HEK293 (cell line): ENCODE data around the gene ABHD4.

Experiments used
- CTCF ChIA-PET: fragments of 350-600 bp; formaldehyde crosslinking; extraction: SDS; loops from one replicate; lab custom pipeline; 2021; ENCODE audit warnings: antibody characterized with exemption; lab: Yijun Ruan, JAX
- POLR2A ChIA-PET: fragments of 300-600 bp; formaldehyde crosslinking; extraction: SDS; loops from one replicate; lab custom pipeline; 2020; ENCODE audit warnings: antibody characterized with exemption, inconsistent platforms; lab: Yijun Ruan, JAX
- H3K27ac ChIP-seq: fragments of 200-500 bp; sonication (Bioruptor generic); 2 replicates; pipeline ENCODE4 v1.5.1; 2014; ENCODE audit warnings: low read depth, low read length, control low read depth, inconsistent platforms; ENCODE audit errors: extremely low read depth
- H3K36me3 ChIP-seq, 2 experiments: fragments of 200-500 bp in 1 of 2; sonication (Bioruptor generic) in 1 of 2; 1 replicate in 1 of 2; 2 replicates in 1 of 2; pipeline ENCODE4 v1.5.1; 2014 to 2017; ENCODE audit warnings: inconsistent platforms in 2 of 2, low read length in 2 of 2; ENCODE audit not compliant: control insufficient read depth in 2 of 2, insufficient read depth in 1 of 2
- H3K4me1 ChIP-seq: fragments of 200-500 bp; sonication (Bioruptor generic); 2 replicates; pipeline ENCODE4 v1.5.1; 2014; ENCODE audit warnings: mild to moderate bottlenecking, low read length, inconsistent platforms; ENCODE audit not compliant: control insufficient read depth, insufficient read depth
- H3K4me3 ChIP-seq: 2 replicates; pipeline ENCODE4 v1.5.1; 2011; ENCODE audit warnings: low read depth, mild to moderate bottlenecking, control low read depth, low read length, moderate library complexity
- H3K9me3 ChIP-seq: fragments of 200-500 bp; sonication (Bioruptor generic); 2 replicates; pipeline ENCODE4 v1.5.1; 2014; ENCODE audit warnings: low read depth, low read length, inconsistent platforms; ENCODE audit not compliant: control insufficient read depth, insufficient read depth
- BCL11B ChIP-seq: fragments of 450-650 bp; formaldehyde crosslinking; IDR thresholded peaks from 2 replicates; pipeline ENCODE4 v1.5.1; 2016; ENCODE audit warnings: low read depth, missing biosample characterization, missing genetic modification characterization
- CTCF ChIP-seq: fragments of 450-650 bp; formaldehyde crosslinking; IDR thresholded peaks from 2 replicates; pipeline ENCODE4 v1.5.1; 2016; ENCODE audit warnings: missing biosample characterization, missing genetic modification characterization
- RBAK ChIP-seq: fragments of 450-650 bp; formaldehyde crosslinking; IDR thresholded peaks from 2 replicates; pipeline ENCODE4 v1.5.1; 2016; ENCODE audit warnings: missing biosample characterization, missing genetic modification characterization
- SP2 ChIP-seq: fragments of 450-650 bp; formaldehyde crosslinking; IDR thresholded peaks from 2 replicates; pipeline ENCODE4 v1.5.1; 2016; ENCODE audit warnings: missing biosample characterization, missing genetic modification characterization
- SP3 ChIP-seq: fragments of 450-650 bp; formaldehyde crosslinking; IDR thresholded peaks from 2 replicates; pipeline ENCODE4 v1.5.1; 2016; ENCODE audit warnings: missing biosample characterization, missing genetic modification characterization
- ZBTB17 ChIP-seq: fragments of 450-650 bp; formaldehyde crosslinking; IDR thresholded peaks from 2 replicates; pipeline ENCODE4 v1.5.1; 2016; ENCODE audit warnings: missing biosample characterization, missing genetic modification characterization
- ZBTB8A ChIP-seq: fragments of 450-650 bp; formaldehyde crosslinking; IDR thresholded peaks from 2 replicates; pipeline ENCODE4 v1.5.1; 2016; ENCODE audit warnings: missing biosample characterization, missing genetic modification characterization
- ZNF19 ChIP-seq: fragments of 450-650 bp; formaldehyde crosslinking; IDR thresholded peaks from 2 replicates; pipeline ENCODE4; 2016; ENCODE audit warnings: missing biosample characterization, missing genetic modification characterization, low read depth
- ZNF214 ChIP-seq: fragments of 450-650 bp; formaldehyde crosslinking; IDR thresholded peaks from 2 replicates; pipeline ENCODE4 v1.5.1; 2017; ENCODE audit warnings: missing biosample characterization, mild to moderate bottlenecking, missing genetic modification characterization, borderline replicate concordance
- ZNF23 ChIP-seq: fragments of 450-650 bp; formaldehyde crosslinking; IDR thresholded peaks from 2 replicates; pipeline ENCODE4 v1.5.1; 2016; ENCODE audit warnings: missing biosample characterization, missing genetic modification characterization, borderline replicate concordance
- ZNF266 ChIP-seq: fragments of 450-650 bp; formaldehyde crosslinking; IDR thresholded peaks from 2 replicates; pipeline ENCODE4 v1.5.1; 2016; ENCODE audit warnings: missing biosample characterization, missing genetic modification characterization, low read depth
- ZNF341 ChIP-seq: fragments of 450-650 bp; formaldehyde crosslinking; IDR thresholded peaks from 2 replicates; pipeline ENCODE4; 2016; ENCODE audit warnings: low read depth, missing biosample characterization, missing genetic modification characterization
- ZNF394 ChIP-seq: fragments of 450-650 bp; formaldehyde crosslinking; IDR thresholded peaks from 2 replicates; pipeline ENCODE4 v1.5.1; 2016; ENCODE audit warnings: missing biosample characterization, missing genetic modification characterization, mild to moderate bottlenecking, moderate library complexity, borderline replicate concordance
- ZNF433 ChIP-seq: fragments of 450-650 bp; formaldehyde crosslinking; IDR thresholded peaks from 2 replicates; pipeline ENCODE4 v1.5.1; 2016; ENCODE audit warnings: missing biosample characterization, missing genetic modification characterization, low read depth
- ZNF544 ChIP-seq: fragments of 450-650 bp; formaldehyde crosslinking; IDR thresholded peaks from 2 replicates; pipeline ENCODE4 v1.5.0; 2017; ENCODE audit warnings: missing biosample characterization, missing genetic modification characterization
- ZNF558 ChIP-seq: fragments of 450-650 bp; formaldehyde crosslinking; IDR thresholded peaks from 2 replicates; pipeline ENCODE4 v1.5.1; 2016; ENCODE audit warnings: missing biosample characterization, missing genetic modification characterization
- ZNF830 ChIP-seq: fragments of 450-650 bp; IDR thresholded peaks from 2 replicates; pipeline ENCODE4 v1.5.0; 2018; ENCODE audit warnings: missing biosample characterization, missing genetic modification characterization, low read depth, mild to moderate bottlenecking, moderate library complexity
- TF ChIP-seq, protein P1 (sequence below): fragments of 450-650 bp; formaldehyde crosslinking; IDR thresholded peaks from 2 replicates; pipeline ENCODE4 v1.5.1; 2016; ENCODE audit warnings: missing biosample characterization, missing genetic modification characterization
- TF ChIP-seq, protein P2 (sequence below): fragments of 450-650 bp; formaldehyde crosslinking; conservative IDR thresholded peaks from 2 replicates; pipeline ENCODE4 v1.5.1; 2016; ENCODE audit warnings: low read depth, missing biosample characterization, missing genetic modification characterization
- TF ChIP-seq, protein P3 (sequence below): fragments of 450-650 bp; formaldehyde crosslinking; IDR thresholded peaks from 2 replicates; pipeline ENCODE4 v1.5.1; 2016; ENCODE audit warnings: missing biosample characterization, missing genetic modification characterization
- TF ChIP-seq, protein P4 (sequence below): fragments of 450-650 bp; formaldehyde crosslinking; conservative IDR thresholded peaks from 2 replicates; pipeline ENCODE4 v1.5.1; 2016; ENCODE audit warnings: low read depth, missing biosample characterization, missing genetic modification characterization
- TF ChIP-seq, protein P5 (sequence below): fragments of 450-650 bp; formaldehyde crosslinking; IDR thresholded peaks from 2 replicates; pipeline ENCODE4 v1.5.1; 2016; ENCODE audit warnings: missing biosample characterization, missing genetic modification characterization

ABHD4 gene

DNA sequence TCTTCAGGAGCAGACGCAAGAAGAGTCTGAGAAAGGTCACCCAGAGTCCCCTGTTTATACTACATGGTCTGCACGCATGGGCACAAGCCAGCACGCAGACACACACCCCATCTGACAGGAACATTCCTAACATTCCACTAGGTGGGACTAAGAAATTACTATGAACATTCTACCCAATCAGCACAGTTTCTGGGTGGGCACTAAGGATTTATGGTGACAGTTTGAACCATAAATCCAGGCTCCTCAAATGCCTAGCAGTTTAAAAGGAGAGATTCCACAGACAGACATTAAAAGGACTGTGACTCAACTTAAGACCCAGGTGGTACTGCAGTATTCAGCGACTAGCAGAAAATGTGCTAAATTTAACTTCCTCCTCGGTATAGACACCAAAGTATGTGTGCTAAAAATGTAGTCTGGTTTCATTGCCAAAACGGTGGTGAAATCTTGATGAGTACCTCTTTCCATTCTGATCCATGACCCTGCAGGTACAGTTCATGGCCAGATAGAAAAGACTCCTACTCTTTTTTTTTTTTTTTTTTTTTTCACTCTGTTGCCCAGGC is 16.2 kb downstream of the ABHD4 start:
- CTCF ChIA-PET = interaction anchor here (1.1 to 1.4 kb wide), 2 partner anchors 15 to 39 kb away, joined by 3 to 4 read pairs; no protein-coding TSS in a partner anchor
- Histone ChIP-seq H3K9me3 (no peaks in the 10 kb centered on the region), H3K4me3 (no peak overlapping the region), H3K27ac (no peak overlapping the region), H3K4me1 (0 out of 2 replicates have a peak, but pooled peaks cover 2% of the 10 kb centered on the region), H3K36me3 (peaks cover 0 to 32% of the 10 kb centered on the region in 2 experiments; a peak in 1 of 3 replicates)
- POLR2A ChIA-PET = interaction anchor here (1.4 kb wide), 2 partner anchors 11 to 153 kb away, joined by 3 to 4 read pairs; partner anchors contain the start of gene OXA1L
- TF ChIP-seq ZNF19 (tag by site-specific recombination) (no peak), ZNF266 (no peak), ZNF558 (no peak), ZBTB8A (tag by site-specific recombination) (no peak), RBAK (tag by site-specific recombination) (no peak), ZBTB17 (tag by site-specific recombination) (0 out of 2 replicates have a peak, but pooled peaks have one; percentile 29), ZNF214 (tag by site-specific recombination) (no peak), ZNF830 (tag by site-specific recombination) (no peak), BCL11B (no peak), ZNF394 (tag by site-specific recombination) (no peak), ZNF433 (tag by site-specific recombination) (no peak), ZNF544 (tag by site-specific recombination) (no peak), CTCF (no peak), SP3 (tag by site-specific recombination) (peak; percentile 45; the same call in 1 of the 2 replicates), ZNF341 (tag by site-specific recombination) (no peak), ZNF23 (tag by site-specific recombination) (no peak), SP2 (tag by site-specific recombination) (peak; percentile 72)
- TF ChIP-seq, protein P1, sequence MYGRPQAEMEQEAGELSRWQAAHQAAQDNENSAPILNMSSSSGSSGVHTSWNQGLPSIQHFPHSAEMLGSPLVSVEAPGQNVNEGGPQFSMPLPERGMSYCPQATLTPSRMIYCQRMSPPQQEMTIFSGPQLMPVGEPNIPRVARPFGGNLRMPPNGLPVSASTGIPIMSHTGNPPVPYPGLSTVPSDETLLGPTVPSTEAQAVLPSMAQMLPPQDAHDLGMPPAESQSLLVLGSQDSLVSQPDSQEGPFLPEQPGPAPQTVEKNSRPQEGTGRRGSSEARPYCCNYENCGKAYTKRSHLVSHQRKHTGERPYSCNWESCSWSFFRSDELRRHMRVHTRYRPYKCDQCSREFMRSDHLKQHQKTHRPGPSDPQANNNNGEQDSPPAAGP = peak; percentile 27; the same call in 1 of the 2 replicates
- TF ChIP-seq, protein P2, sequence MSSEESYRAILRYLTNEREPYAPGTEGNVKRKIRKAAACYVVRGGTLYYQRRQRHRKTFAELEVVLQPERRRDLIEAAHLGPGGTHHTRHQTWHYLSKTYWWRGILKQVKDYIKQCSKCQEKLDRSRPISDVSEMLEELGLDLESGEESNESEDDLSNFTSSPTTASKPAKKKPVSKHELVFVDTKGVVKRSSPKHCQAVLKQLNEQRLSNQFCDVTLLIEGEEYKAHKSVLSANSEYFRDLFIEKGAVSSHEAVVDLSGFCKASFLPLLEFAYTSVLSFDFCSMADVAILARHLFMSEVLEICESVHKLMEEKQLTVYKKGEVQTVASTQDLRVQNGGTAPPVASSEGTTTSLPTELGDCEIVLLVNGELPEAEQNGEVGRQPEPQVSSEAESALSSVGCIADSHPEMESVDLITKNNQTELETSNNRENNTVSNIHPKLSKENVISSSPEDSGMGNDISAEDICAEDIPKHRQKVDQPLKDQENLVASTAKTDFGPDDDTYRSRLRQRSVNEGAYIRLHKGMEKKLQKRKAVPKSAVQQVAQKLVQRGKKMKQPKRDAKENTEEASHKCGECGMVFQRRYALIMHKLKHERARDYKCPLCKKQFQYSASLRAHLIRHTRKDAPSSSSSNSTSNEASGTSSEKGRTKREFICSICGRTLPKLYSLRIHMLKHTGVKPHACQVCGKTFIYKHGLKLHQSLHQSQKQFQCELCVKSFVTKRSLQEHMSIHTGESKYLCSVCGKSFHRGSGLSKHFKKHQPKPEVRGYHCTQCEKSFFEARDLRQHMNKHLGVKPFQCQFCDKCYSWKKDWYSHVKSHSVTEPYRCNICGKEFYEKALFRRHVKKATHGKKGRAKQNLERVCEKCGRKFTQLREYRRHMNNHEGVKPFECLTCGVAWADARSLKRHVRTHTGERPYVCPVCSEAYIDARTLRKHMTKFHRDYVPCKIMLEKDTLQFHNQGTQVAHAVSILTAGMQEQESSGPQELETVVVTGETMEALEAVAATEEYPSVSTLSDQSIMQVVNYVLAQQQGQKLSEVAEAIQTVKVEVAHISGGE = no peak
- TF ChIP-seq, protein P3, sequence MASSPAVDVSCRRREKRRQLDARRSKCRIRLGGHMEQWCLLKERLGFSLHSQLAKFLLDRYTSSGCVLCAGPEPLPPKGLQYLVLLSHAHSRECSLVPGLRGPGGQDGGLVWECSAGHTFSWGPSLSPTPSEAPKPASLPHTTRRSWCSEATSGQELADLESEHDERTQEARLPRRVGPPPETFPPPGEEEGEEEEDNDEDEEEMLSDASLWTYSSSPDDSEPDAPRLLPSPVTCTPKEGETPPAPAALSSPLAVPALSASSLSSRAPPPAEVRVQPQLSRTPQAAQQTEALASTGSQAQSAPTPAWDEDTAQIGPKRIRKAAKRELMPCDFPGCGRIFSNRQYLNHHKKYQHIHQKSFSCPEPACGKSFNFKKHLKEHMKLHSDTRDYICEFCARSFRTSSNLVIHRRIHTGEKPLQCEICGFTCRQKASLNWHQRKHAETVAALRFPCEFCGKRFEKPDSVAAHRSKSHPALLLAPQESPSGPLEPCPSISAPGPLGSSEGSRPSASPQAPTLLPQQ (tag by site-specific recombination) = no peak
- TF ChIP-seq, protein P4, sequence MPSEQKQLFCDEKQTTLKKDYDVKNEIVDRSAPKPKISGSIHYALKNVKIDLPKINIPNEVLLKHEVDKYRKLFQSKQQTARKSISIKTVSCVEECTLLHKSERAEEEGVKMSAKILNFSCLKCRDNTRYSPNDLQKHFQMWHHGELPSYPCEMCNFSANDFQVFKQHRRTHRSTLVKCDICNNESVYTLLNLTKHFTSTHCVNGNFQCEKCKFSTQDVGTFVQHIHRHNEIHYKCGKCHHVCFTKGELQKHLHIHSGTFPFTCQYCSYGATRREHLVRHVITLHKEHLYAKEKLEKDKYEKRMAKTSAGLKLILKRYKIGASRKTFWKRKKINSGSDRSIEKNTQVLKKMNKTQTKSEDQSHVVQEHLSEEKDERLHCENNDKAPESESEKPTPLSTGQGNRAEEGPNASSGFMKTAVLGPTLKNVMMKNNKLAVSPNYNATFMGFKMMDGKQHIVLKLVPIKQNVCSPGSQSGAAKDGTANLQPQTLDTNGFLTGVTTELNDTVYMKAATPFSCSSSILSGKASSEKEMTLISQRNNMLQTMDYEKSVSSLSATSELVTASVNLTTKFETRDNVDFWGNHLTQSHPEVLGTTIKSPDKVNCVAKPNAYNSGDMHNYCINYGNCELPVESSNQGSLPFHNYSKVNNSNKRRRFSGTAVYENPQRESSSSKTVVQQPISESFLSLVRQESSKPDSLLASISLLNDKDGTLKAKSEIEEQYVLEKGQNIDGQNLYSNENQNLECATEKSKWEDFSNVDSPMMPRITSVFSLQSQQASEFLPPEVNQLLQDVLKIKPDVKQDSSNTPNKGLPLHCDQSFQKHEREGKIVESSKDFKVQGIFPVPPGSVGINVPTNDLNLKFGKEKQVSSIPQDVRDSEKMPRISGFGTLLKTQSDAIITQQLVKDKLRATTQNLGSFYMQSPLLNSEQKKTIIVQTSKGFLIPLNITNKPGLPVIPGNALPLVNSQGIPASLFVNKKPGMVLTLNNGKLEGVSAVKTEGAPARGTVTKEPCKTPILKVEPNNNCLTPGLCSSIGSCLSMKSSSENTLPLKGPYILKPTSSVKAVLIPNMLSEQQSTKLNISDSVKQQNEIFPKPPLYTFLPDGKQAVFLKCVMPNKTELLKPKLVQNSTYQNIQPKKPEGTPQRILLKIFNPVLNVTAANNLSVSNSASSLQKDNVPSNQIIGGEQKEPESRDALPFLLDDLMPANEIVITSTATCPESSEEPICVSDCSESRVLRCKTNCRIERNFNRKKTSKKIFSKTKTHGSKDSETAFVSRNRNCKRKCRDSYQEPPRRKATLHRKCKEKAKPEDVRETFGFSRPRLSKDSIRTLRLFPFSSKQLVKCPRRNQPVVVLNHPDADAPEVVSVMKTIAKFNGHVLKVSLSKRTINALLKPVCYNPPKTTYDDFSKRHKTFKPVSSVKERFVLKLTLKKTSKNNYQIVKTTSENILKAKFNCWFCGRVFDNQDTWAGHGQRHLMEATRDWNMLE (tag by site-specific recombination) = no peak
- TF ChIP-seq, protein P5, sequence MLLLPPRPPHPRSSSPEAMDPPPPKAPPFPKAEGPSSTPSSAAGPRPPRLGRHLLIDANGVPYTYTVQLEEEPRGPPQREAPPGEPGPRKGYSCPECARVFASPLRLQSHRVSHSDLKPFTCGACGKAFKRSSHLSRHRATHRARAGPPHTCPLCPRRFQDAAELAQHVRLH (tag by site-specific recombination) = no peak
